ENCODE data around the gene HCCS.

The HCCS gene

GRCh38 chrX:11111037-11111851, at the start of gene HCCS:
Gene HCCS, plus strand, starts transcription at chrX:11111332. Its CDS starts 729 bp downstream, at chrX:11112061.
- DNase-seq (ENCODE audit: low spot score), result peak; percentile 80

- no peak for DNase-seq (ENCODE audit: low spot score)
Measured at GRCh38 chrX:11064276-11064675, 46.9 kb upstream of the HCCS start.

- no peak for DNase-seq (ENCODE audit: low spot score)
Measured at GRCh38 chrX:11064851-11065600, 46.1 kb upstream of the HCCS start.

- no peak for DNase-seq (ENCODE audit: low spot score)
Measured at GRCh38 chrX:11066812-11067211, 44.3 kb upstream of the HCCS start.

GRCh38 chrX:11073381-11073780, 37.8 kb upstream of the HCCS start:
- no peak for DNase-seq (ENCODE audit: low spot score)

GRCh38 chrX:11080741-11081305, 30.3 kb upstream of the HCCS start:
- no peak for DNase-seq (ENCODE audit: low spot score)

GRCh38 chrX:11081511-11081910, 29.6 kb upstream of the HCCS start:
- DNase-seq (ENCODE audit: low spot score), result no peak

- no peak for DNase-seq (ENCODE audit: low spot score)
Measured at GRCh38 chrX:11085305-11085704, 25.8 kb upstream of the HCCS start.

- DNase-seq (ENCODE audit: low spot score), result no peak
Measured at GRCh38 chrX:11089802-11090201, 21.3 kb upstream of the HCCS start.

- no peak for DNase-seq (ENCODE audit: low spot score)
Measured at GRCh38 chrX:11097933-11098332, 13.2 kb upstream of the HCCS start.

GRCh38 chrX:11099465-11099864, 11.7 kb upstream of the HCCS start:
- DNase-seq (ENCODE audit: low spot score), result no peak

- no peak for DNase-seq (ENCODE audit: low spot score)
Measured at GRCh38 chrX:11100281-11101035, 10.7 kb upstream of the HCCS start.

- no peak for DNase-seq (ENCODE audit: low spot score)
Measured at GRCh38 chrX:11103006-11103405, 8.1 kb upstream of the HCCS start.

GRCh38 chrX:11103751-11104150, 7.4 kb upstream of the HCCS start:
- DNase-seq (ENCODE audit: low spot score), result no peak

GRCh38 chrX:11105080-11105479, 6.1 kb upstream of the HCCS start:
- DNase-seq (ENCODE audit: low spot score), result no peak

GRCh38 chrX:11108253-11108941, 2.7 kb upstream of the HCCS start:
- DNase-seq (ENCODE audit: low spot score), result no peak

- no peak for DNase-seq (ENCODE audit: low spot score)
Measured at GRCh38 chrX:11109968-11110367, 1.2 kb upstream of the HCCS start.

- DNase-seq (ENCODE audit: low spot score), result no peak
Measured at GRCh38 chrX:11111947-11112346, 815 bp downstream of the HCCS start.

GRCh38 chrX:11113731-11114130, 2.6 kb downstream of the HCCS start:
- DNase-seq (ENCODE audit: low spot score), result no peak

GRCh38 chrX:11117745-11118144, 6.6 kb downstream of the HCCS start:
- no peak for DNase-seq (ENCODE audit: low spot score)

GRCh38 chrX:11119313-11119943, 8.3 kb downstream of the HCCS start:
- DNase-seq (ENCODE audit: low spot score), result no peak

Measured in CD4-positive, alpha-beta T cell treated with Interleukin-6 at 100 ng/mL for 8 hours (primary cell).